HG03342 (cell line): ENCODE data around the gene IGSF9B.

Source experiments
- ATAC-seq: cut with Tn5 transposase; IDR thresholded peaks from one replicate; pipeline ENCODE4 v1.9.1; 2021; ENCODE audit warnings: mild to moderate bottlenecking, moderate library complexity; ENCODE audit not compliant: unreplicated experiment

Gene IGSF9B

GRCh38 chr11:133983660-133984316 lies 27.0 kb upstream of the IGSF9B start:
- no peak for ATAC-seq

GRCh38 chr11:133982876-133983275 lies 26.1 kb upstream of the IGSF9B start:
- ATAC-seq = no peak

- no peak for ATAC-seq
Measured at GRCh38 chr11:133982151-133982550, 25.4 kb upstream of the IGSF9B start.

DNA sequence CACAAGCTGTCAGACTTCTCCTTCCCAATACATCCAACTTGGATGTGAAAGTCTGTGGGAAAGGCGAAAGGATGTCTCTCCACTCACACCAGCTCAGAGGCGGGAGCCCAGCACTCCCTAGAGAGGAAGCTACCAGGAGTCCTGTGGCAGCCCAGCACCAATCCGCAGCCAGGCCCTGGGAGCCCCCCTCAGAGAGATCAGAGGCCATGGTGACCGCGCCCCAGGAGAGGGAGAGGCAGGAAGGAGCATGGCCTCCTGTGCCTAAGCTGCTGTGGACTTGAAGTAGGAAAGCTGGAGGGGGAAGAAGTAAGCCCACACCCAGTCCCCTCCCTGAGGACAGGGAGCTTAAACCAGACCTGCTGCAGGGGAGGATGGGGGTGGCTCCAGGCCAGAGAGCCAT lies 24.4 kb upstream of the IGSF9B start:
- no peak for ATAC-seq

- ATAC-seq = no peak
Measured at GRCh38 chr11:133980665-133981064, 23.9 kb upstream of the IGSF9B start.

DNA sequence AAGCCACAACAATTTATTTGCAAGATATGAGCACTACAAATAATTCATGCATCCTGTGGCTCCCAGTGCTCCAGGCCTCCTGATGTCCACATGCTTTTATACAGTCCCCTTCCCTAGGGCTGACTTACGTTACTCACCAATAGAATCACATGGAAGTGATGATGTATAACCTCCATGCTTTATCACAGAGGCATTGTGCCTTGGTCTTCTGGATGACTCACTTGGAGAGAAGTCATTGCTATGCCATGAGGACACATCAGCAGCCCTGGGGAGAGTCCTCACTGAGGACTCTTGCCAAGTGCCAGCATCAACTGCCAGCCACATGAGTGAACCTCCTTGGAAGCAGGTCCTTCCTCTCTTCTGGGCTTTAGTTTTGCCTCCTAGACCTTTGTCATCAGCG lies 22.0 kb upstream of the IGSF9B start:
- ATAC-seq = no peak

- peak; percentile 99 for ATAC-seq
Measured at GRCh38 chr11:133977067-133977677, 20.4 kb upstream of the IGSF9B start.

GRCh38 chr11:133975488-133975849 lies 18.7 kb upstream of the IGSF9B start:
- no peak for ATAC-seq

DNA sequence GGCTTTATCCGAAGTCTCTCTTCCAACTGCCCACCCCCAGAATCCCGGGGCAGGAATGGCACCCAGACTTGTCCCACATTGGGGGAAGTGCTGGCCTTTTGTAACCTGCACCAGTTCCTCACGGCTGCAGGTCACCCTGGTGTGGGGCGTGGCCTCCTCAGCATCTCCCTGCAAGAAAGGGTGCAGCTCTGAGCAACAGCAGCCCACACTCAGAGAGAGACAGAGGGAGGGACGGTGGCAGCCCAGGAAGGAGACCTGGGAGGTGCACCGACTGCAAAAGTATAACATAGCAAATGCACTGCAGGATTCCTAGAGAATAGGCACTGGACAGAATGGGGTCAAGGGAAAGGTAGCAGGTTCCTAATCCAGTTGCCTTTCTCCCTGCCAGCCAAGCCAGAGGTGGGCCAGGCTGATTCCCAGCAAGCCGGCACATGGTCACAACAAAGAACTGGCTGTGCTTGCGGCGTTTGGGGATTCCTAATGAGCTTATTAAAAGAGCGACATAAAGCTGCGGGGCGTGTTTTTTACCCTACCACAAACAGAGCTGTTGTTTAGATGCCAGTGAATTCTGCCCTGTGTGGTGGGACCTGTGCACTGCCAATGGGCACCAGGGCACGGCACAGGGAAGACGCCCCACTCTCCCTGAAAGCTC lies 18.2 kb upstream of the IGSF9B start:
- no peak for ATAC-seq

GRCh38 chr11:133971881-133972280 lies 15.1 kb upstream of the IGSF9B start:
- ATAC-seq = no peak

- ATAC-seq = no peak
Measured at GRCh38 chr11:133969112-133969511, 12.3 kb upstream of the IGSF9B start.

DNA sequence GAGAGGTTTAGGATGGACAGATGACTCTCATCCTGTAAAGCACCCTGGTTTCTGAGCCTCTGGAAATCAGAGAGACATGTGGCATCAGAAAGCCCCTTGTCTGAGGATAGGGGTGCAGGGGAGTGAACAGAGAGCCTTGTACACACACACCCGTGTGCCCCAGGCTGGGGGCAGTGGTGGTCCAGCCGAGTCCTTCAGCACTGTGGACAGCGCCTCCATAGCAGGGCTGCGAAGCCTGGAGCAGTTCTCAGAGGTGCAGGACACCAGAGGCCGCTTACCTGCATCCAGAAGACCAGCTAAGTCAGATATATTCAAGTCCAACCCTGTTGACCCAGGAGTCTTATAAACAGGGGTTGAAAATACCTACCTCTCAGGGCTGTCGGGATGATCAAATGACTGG lies 11.5 kb upstream of the IGSF9B start:
- ATAC-seq = no peak

DNA sequence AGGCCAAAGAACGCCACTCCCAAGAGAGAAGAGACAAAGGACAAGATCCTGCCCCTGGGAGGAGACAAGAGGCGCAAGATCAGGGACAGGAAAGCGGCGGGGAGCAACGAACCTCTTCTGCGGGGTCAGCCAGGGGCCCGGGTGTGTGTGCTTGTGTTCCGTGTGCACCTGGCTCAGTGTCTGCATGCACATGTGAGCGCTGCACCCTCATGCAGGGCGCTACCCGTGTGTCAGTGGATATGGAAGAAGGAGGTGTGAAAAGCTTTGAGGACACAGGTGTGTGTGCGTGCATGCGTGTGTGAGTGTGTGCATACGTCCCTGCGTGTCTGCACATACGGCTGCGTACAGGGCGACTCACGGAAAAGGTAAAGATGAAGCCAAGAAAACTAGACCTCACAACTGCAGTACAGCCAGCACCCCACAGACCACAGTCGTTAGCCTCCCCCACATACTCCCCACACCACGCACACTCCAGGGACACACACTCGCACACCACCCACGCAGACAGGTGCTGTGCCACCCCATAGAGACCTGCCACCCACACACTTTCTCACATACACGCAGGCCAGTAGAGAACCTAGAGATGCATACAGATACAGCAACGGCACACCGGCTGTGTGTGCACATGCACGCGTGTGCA lies 11.0 kb upstream of the IGSF9B start:
- ATAC-seq = no peak

- no peak for ATAC-seq
Measured at GRCh38 chr11:133966921-133967598, 10.3 kb upstream of the IGSF9B start.

DNA sequence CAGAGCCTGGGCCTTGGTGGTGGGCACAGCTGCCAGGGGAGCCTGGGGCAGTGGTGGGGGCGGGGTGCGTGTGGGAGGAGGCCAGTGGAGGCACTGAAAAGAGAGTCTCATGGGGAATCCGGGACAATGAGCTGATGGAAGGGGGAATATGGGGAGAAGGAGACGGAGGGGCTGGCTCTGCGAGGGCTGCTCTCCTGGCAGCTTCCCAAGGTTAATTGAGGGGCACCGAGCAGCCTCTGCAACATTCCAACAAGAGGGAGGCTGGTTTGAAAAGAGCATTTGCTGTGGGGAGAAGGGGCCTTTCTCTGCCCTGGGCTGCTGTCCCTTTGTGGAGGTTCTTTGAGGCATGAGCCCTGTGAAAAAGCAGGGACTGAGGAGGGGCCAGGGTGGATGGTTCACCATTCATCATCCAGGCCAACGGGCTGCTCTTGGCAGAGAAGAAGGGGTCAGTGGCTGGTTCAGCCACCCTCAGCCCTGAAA lies 9.4 kb upstream of the IGSF9B start:
- ATAC-seq = no peak

DNA sequence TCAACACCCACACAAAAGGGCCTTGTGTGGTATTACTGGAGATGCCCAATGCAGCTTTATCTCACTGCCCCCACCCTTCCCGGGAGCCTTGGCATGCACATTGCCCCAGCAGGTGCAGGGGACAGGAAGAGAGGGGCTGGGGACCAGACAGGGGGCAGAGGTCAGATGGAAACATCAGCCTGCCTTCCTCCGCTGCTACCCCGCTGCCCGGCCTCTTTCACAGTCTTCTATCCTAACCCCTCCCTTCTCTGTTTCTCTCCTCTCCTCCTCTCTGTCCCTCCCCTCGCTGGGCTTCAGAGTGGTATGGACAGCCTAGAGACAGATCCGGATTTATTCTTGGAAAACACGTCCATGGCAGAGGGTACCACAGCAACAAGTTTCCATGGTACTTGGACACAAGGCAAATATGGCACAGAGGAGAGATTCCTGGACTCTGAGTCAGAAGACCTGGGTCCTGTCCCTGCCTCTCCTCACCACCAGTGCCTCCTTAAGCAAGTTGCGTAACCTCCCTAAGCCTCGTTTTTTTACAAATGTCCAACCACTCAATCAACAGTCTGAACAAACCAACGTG lies 8.3 kb upstream of the IGSF9B start:
- no peak for ATAC-seq

- ATAC-seq = no peak
Measured at GRCh38 chr11:133964356-133964755, 7.6 kb upstream of the IGSF9B start.

- ATAC-seq = no peak
Measured at GRCh38 chr11:133961890-133962289, 5.1 kb upstream of the IGSF9B start.

DNA sequence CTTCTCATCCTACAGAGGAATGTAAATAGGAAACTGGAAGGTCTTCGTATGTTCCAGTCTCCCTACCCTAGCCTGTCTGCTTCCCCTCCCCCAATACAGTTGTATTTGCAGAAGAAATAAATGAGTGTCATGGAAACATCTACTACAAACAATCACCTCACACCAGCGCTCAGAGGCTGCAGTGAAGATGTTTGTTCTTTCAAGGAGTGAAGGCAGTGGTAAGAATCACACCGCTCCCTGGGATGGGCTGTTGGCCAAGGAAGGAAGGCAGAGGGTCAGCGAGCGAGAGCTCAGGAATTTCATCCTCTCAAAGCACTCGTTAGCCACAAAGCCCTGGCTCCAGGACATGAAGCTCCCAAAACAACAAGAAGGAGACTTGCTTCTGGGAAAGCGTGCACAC lies 1.1 kb upstream of the IGSF9B start:
- ATAC-seq = no peak

DNA sequence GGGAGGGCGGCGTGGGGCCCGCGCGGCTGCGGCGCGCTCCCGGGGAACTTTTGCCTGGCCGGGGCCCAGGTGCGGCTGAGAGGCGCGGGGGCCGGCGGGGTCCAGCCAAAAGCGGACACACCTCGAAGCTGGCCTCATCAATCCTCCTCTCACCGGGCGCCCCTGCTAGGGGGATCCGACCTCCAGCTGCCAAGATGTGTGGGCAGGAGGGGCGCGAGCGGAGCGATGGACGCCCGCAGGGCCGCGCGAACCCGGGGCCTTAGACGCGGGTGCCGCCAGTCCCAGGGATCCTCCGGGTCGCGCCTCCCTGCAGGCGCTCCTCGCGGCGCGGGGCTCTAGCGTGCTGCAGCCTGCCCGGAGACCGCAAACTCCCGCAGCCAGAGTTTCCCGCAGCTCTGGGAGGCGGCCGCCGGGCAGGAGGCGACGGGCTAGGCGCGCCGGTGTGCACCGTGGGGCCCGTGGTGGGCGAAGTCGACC lies 785 bp downstream of the IGSF9B start:
- ATAC-seq = no peak
